Fibroblast of lung (primary cell): Measurements from ENCODE around the gene PPP1R9B. TPM values are rescaled to one million over a fixed set of nuclear protein-coding genes. Genes with fewer than 3 reads are reported as not detected.

Experiments
- DNase-seq, 2 donors: peaks; one replicate each; pipeline versions ENCODE4 v3.0.0 to v3.0.0-alpha.2; 2010; ENCODE audit warnings: low read depth in 2 of 2
- H2AFZ ChIP-seq: 2 replicates; pipeline ENCODE4 v1.5.1; 2012; ENCODE audit warnings: low read length, control low read depth, inconsistent platforms
- H3K27ac ChIP-seq: 2 replicates; pipeline ENCODE4 v1.5.1; 2011; ENCODE audit warnings: low read length, control low read depth; ENCODE audit not compliant: insufficient read depth
- H3K27me3 ChIP-seq: 2 replicates; pipeline ENCODE4 v1.5.1; 2011; ENCODE audit warnings: mild to moderate bottlenecking, low read length; ENCODE audit not compliant: control insufficient read depth, insufficient read depth
- H3K36me3 ChIP-seq: 2 replicates; pipeline ENCODE4 v1.5.1; 2011; ENCODE audit warnings: low read length; ENCODE audit not compliant: control insufficient read depth, insufficient read depth
- H3K4me1 ChIP-seq: 2 replicates; pipeline ENCODE4 v1.5.1; 2011; ENCODE audit warnings: low read length; ENCODE audit not compliant: control insufficient read depth, insufficient read depth; ENCODE audit errors: extremely low read depth
- H3K4me2 ChIP-seq: 2 replicates; pipeline ENCODE4 v1.5.1; 2011; ENCODE audit warnings: low read length, control low read depth; ENCODE audit not compliant: insufficient read depth; ENCODE audit errors: extremely low read depth
- H3K4me3 ChIP-seq, 4 experiments: fragments of 200-600 bp in 1 of 4; sonication (generic) in 1 of 4; replicated peaks in 1 of 4; 2 replicates each; pipeline ENCODE4 v1.5.1; 2011 to 2016; ENCODE audit warnings: low read length in 4 of 4, low read depth in 3 of 4, mild to moderate bottlenecking in 3 of 4, control low read depth in 2 of 4, inconsistent platforms in 1 of 4, mixed read lengths in 1 of 4; ENCODE audit not compliant: insufficient read depth in 1 of 4; ENCODE audit errors: control extremely low read depth in 1 of 4
- H3K79me2 ChIP-seq: 2 replicates; pipeline ENCODE4 v1.5.1; 2012; ENCODE audit warnings: mild to moderate bottlenecking, low read length, inconsistent platforms; ENCODE audit not compliant: control insufficient read depth, insufficient read depth
- H3K9ac ChIP-seq: 2 replicates; pipeline ENCODE4 v1.5.1; 2011; ENCODE audit warnings: mild to moderate bottlenecking, low read length, control low read depth; ENCODE audit not compliant: insufficient read depth
- H3K9me3 ChIP-seq: 2 replicates; pipeline ENCODE4 v1.5.1; 2012; ENCODE audit warnings: low read depth, low read length; ENCODE audit not compliant: control insufficient read depth, insufficient read depth
- H4K20me1 ChIP-seq: 2 replicates; pipeline ENCODE4 v1.5.1; 2011; ENCODE audit warnings: low read length; ENCODE audit not compliant: control insufficient read depth, insufficient read depth; ENCODE audit errors: extremely low read depth
- CTCF ChIP-seq, 2 donors: IDR thresholded peaks in 1 of 2; conservative IDR thresholded peaks in 1 of 2; 1 replicate in 1 of 2; 2 replicates in 1 of 2; pipeline ENCODE4 v1.5.1; 2011 to 2012; ENCODE audit warnings: low read length in 2 of 2, control low read depth in 1 of 2, inconsistent platforms in 1 of 2, low read depth in 1 of 2, mild to moderate bottlenecking in 1 of 2
- EZH2 ChIP-seq: IDR thresholded peaks from 2 replicates; pipeline ENCODE4 v1.5.1; 2012; ENCODE audit warnings: low read length, control low read depth, mild to moderate bottlenecking; ENCODE audit errors: missing control alignments
- polyA plus RNA-seq, 2 donors: library from polyadenylated mRNA; depleted of rRNA in 1 of 2; stranded (reverse) in 1 of 2; unstranded in 1 of 2; fragments of >200 nt; gene quantifications; 2 replicates each; pipeline ENCODE4 v1.2.1, GENCODE V29; 2011 to 2012; ENCODE audit warnings: missing spikeins in 1 of 2
- total RNA-seq: library from RNA; depleted of rRNA; stranded (reverse); fragments of >200 nt; gene quantifications from 2 replicates; pipeline ENCODE4 v1.2.1, GENCODE V29; 2014

The PPP1R9B gene
- total and polyA plus RNA-seq, 2 donors (not counting 1 experiment from before 2014, with no cell fraction given): 22.1 to 41.5 TPM

- Histone ChIP-seq H2AFZ (no peak overlapping the region), H3K27ac (no peak overlapping the region), H3K79me2 (no peaks in the 10 kb centered on the region), H3K9me3 (no peaks in the 10 kb centered on the region), H3K27me3 (no peaks in the 10 kb centered on the region), H3K4me1 (peaks cover 22% of the 10 kb centered on the region), H3K4me3 (no peak overlapping the region), H3K36me3 (peaks cover 1% of the 10 kb centered on the region), H3K4me2 (no peak overlapping the region), H4K20me1 (no peaks in the 10 kb centered on the region), H3K9ac (no peak overlapping the region)
- no peak for DNase-seq
- no peak for TF ChIP-seq CTCF (conservative IDR thresholded peaks at IDR 0.05 in 1 of 2, IDR thresholded peaks at IDR 0.05 in 1 of 2; ENCODE audit: low read depth in 1 of 2, low read length in 2 of 2)
These were observed 53.0 kb downstream of the PPP1R9B start for GRCh38 chr17:50097455-50097854.

GRCh38 chr17:50096758-50097157 lies 53.7 kb downstream of the PPP1R9B start:
- Histone ChIP-seq H3K79me2 (no peaks in the 10 kb centered on the region), H3K9ac (no peak overlapping the region), H3K27ac (no peak overlapping the region), H3K36me3 (peaks cover 1% of the 10 kb centered on the region), H2AFZ (no peak overlapping the region), H3K4me1 (peaks cover 20% of the 10 kb centered on the region), H3K4me2 (no peak overlapping the region), H3K4me3 (peak overlapping the region in 1 of 4 experiments; percentile 94), H4K20me1 (no peaks in the 10 kb centered on the region), H3K27me3 (no peaks in the 10 kb centered on the region), H3K9me3 (no peaks in the 10 kb centered on the region)
- DNase-seq: no peak
- no peak for TF ChIP-seq CTCF (conservative IDR thresholded peaks at IDR 0.05 in 1 of 2, IDR thresholded peaks at IDR 0.05 in 1 of 2; ENCODE audit: low read depth in 1 of 2, low read length in 2 of 2)
- TF ChIP-seq EZH2: no peak

GRCh38 chr17:50096092-50096491 lies 54.4 kb downstream of the PPP1R9B start:
- Histone ChIP-seq H3K9me3 (no peaks in the 10 kb centered on the region), H3K4me3 (peak overlapping the region; percentile 85 to 94 (median 90)), H3K4me2 (peak overlapping the region; percentile 94), H4K20me1 (no peaks in the 10 kb centered on the region), H3K27me3 (no peaks in the 10 kb centered on the region), H3K79me2 (no peaks in the 10 kb centered on the region), H3K36me3 (peaks cover 2% of the 10 kb centered on the region), H2AFZ (no peak overlapping the region), H3K9ac (peak overlapping the region; percentile 42), H3K4me1 (peaks cover 16% of the 10 kb centered on the region), H3K27ac (no peak overlapping the region)
- TF ChIP-seq EZH2 (no peak), CTCF (conservative IDR thresholded peaks at IDR 0.05 in 1 of 2, IDR thresholded peaks at IDR 0.05 in 1 of 2; ENCODE audit: low read depth in 1 of 2, low read length in 2 of 2) (no peak)
- DNase-seq: no peak
